ENCODE results near the gene AGPAT4. TPM values are rescaled to one million over a fixed set of nuclear protein-coding genes. Genes with fewer than 3 reads are reported as not detected.
A peak's percentile ranks its signal among the peaks of the same experiment; 100 is the strongest.

Gene AGPAT4
- polyA plus RNA-seq, 1 experiment = 3.7 TPM

- no peak for DNase-seq (ENCODE audit: low read depth)
- no peaks in the 10 kb centered on the region for H3K27me3 ChIP-seq (ENCODE audit: control insufficient read depth, insufficient read depth, low read length)
- CTCF ChIA-PET = no interaction called here
- no peak overlapping the region for H3K4me3 ChIP-seq (ENCODE audit: low read depth, low read length)
- no peak for TF ChIP-seq CTCF (IDR thresholded peaks at IDR 0.05; ENCODE audit: insufficient read depth, low read depth, low read length)
- H3K36me3 ChIP-seq (ENCODE audit: control insufficient read depth, insufficient read depth, low read length) = no peaks in the 10 kb centered on the region
- POLR2A ChIA-PET = no interaction called here
Observed at GRCh38 chr6:161217628-161218027, 56.2 kb downstream of the AGPAT4 start.

GRCh38 chr6:161216616-161217205 is 57.1 kb downstream of the AGPAT4 start:
- no peak overlapping the region for H3K4me3 ChIP-seq (ENCODE audit: low read depth, low read length)
- ChIA-PET CTCF (no interaction called here), POLR2A (no interaction called here)
- no peak for TF ChIP-seq CTCF (IDR thresholded peaks at IDR 0.05; ENCODE audit: insufficient read depth, low read depth, low read length)
- H3K27me3 ChIP-seq (ENCODE audit: control insufficient read depth, insufficient read depth, low read length) = no peaks in the 10 kb centered on the region
- DNase-seq (ENCODE audit: low read depth) = no peak
- H3K36me3 ChIP-seq (ENCODE audit: control insufficient read depth, insufficient read depth, low read length) = no peaks in the 10 kb centered on the region

- Histone ChIP-seq H3K36me3 (ENCODE audit: control insufficient read depth, insufficient read depth, low read length) (no peaks in the 10 kb centered on the region), H3K4me3 (ENCODE audit: low read depth, low read length) (no peak overlapping the region), H3K27me3 (ENCODE audit: control insufficient read depth, insufficient read depth, low read length) (no peaks in the 10 kb centered on the region)
- no peak for DNase-seq (ENCODE audit: low read depth)
- TF ChIP-seq CTCF (IDR thresholded peaks at IDR 0.05; ENCODE audit: insufficient read depth, low read depth, low read length) = no peak
- POLR2A ChIA-PET = no interaction called here
- CTCF ChIA-PET = no interaction called here
Observed at GRCh38 chr6:161215876-161216615, 57.8 kb downstream of the AGPAT4 start.

- CTCF ChIA-PET = no interaction called here
- Histone ChIP-seq H3K4me3 (ENCODE audit: low read depth, low read length) (no peak overlapping the region), H3K36me3 (ENCODE audit: control insufficient read depth, insufficient read depth, low read length) (no peaks in the 10 kb centered on the region), H3K27me3 (ENCODE audit: control insufficient read depth, insufficient read depth, low read length) (no peaks in the 10 kb centered on the region)
- POLR2A ChIA-PET = no interaction called here
- no peak for TF ChIP-seq CTCF (IDR thresholded peaks at IDR 0.05; ENCODE audit: insufficient read depth, low read depth, low read length)
- peak; percentile 53 for DNase-seq (ENCODE audit: low read depth)
Observed at GRCh38 chr6:161215193-161215592, 58.7 kb downstream of the AGPAT4 start.

- no peaks in the 10 kb centered on the region for H3K36me3 ChIP-seq (ENCODE audit: control insufficient read depth, insufficient read depth, low read length)
- H3K4me3 ChIP-seq (ENCODE audit: low read depth, low read length) = no peak overlapping the region
- no peak for TF ChIP-seq CTCF (IDR thresholded peaks at IDR 0.05; ENCODE audit: insufficient read depth, low read depth, low read length)
- DNase-seq (ENCODE audit: low read depth) = no peak
- no peaks in the 10 kb centered on the region for H3K27me3 ChIP-seq (ENCODE audit: control insufficient read depth, insufficient read depth, low read length)
- CTCF ChIA-PET = interaction anchor here (0.6 kb wide), 1 partner anchor 222 kb away, joined by 3 read pairs; no protein-coding TSS in a partner anchor
- POLR2A ChIA-PET = no interaction called here
Observed at GRCh38 chr6:161214722-161215121, 59.1 kb downstream of the AGPAT4 start.
